ENCODE measurements around the gene FAM76B.

GRCh38 chr11:95799546-95799945 is 10.0 kb upstream of the FAM76B start:
- TF ChIP-seq, protein P1, sequence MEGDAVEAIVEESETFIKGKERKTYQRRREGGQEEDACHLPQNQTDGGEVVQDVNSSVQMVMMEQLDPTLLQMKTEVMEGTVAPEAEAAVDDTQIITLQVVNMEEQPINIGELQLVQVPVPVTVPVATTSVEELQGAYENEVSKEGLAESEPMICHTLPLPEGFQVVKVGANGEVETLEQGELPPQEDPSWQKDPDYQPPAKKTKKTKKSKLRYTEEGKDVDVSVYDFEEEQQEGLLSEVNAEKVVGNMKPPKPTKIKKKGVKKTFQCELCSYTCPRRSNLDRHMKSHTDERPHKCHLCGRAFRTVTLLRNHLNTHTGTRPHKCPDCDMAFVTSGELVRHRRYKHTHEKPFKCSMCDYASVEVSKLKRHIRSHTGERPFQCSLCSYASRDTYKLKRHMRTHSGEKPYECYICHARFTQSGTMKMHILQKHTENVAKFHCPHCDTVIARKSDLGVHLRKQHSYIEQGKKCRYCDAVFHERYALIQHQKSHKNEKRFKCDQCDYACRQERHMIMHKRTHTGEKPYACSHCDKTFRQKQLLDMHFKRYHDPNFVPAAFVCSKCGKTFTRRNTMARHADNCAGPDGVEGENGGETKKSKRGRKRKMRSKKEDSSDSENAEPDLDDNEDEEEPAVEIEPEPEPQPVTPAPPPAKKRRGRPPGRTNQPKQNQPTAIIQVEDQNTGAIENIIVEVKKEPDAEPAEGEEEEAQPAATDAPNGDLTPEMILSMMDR (IDR thresholded peaks at IDR 0.05), result no peak
- no peak for TF ChIP-seq POLR2A (IDR thresholded peaks at IDR 0.05)
